Activated gamma-delta T cell treated with Interleukin-2 at 50 U/mL for 16 hours (primary cell): ENCODE measurements around the gene STAP2.

Source experiments
- DNase-seq: peaks from one replicate; pipeline ENCODE4 v3.0.0-alpha.2; 2020

The STAP2 gene

GRCh38 chr19:4369888-4370260 lies 31.2 kb upstream of the STAP2 start:
- peak; percentile 72 for DNase-seq

GRCh38 chr19:4369109-4369887 lies 30.7 kb upstream of the STAP2 start:
- DNase-seq, result peak; percentile 61

GRCh38 chr19:4368128-4368820 lies 29.6 kb upstream of the STAP2 start:
- no peak for DNase-seq

GRCh38 chr19:4367781-4368127 lies 29.1 kb upstream of the STAP2 start:
- no peak for DNase-seq

- DNase-seq, result no peak
Observed at GRCh38 chr19:4367336-4367723, 28.7 kb upstream of the STAP2 start.

- no peak for DNase-seq
Observed at GRCh38 chr19:4366666-4367335, 28.2 kb upstream of the STAP2 start.

GRCh38 chr19:4365791-4366665 lies 27.4 kb upstream of the STAP2 start:
- no peak for DNase-seq

- DNase-seq, result no peak
Observed at GRCh38 chr19:4365341-4365740, 26.7 kb upstream of the STAP2 start.

- DNase-seq, result no peak
Observed at GRCh38 chr19:4363571-4364304, 25.1 kb upstream of the STAP2 start.

GRCh38 chr19:4362831-4363545 lies 24.4 kb upstream of the STAP2 start:
- DNase-seq, result no peak

- no peak for DNase-seq
Observed at GRCh38 chr19:4362101-4362828, 23.6 kb upstream of the STAP2 start.

- DNase-seq, result no peak
Observed at GRCh38 chr19:4361152-4362046, 22.8 kb upstream of the STAP2 start.

GRCh38 chr19:4360641-4361151 lies 22.1 kb upstream of the STAP2 start:
- DNase-seq, result no peak

- no peak for DNase-seq
Observed at GRCh38 chr19:4360081-4360569, 21.5 kb upstream of the STAP2 start.

GRCh38 chr19:4359627-4360000 lies 21.0 kb upstream of the STAP2 start:
- no peak for DNase-seq

GRCh38 chr19:4358709-4359626 lies 20.3 kb upstream of the STAP2 start:
- DNase-seq, result no peak

GRCh38 chr19:4357921-4358326 lies 19.3 kb upstream of the STAP2 start:
- no peak for DNase-seq

- no peak for DNase-seq
Observed at GRCh38 chr19:4357095-4357797, 18.6 kb upstream of the STAP2 start.
